ENCODE results near the gene DMC1. TPM values are rescaled to one million over a fixed set of nuclear protein-coding genes. Genes with fewer than 3 reads are reported as not detected.

The DMC1 gene
- total and polyA plus RNA-seq, 7 experiments from 2014 or later: 0.13 to 7.4 (median 0.54) TPM; not detected in 2

GRCh38 chr22:38612217-38613006 lies 42.4 kb upstream of the DMC1 start:
- Histone ChIP-seq H3K9me3 (ENCODE audit: control insufficient read depth in 2 of 3, low read length in 3 of 3) (peaks cover 0 to under 1% (median 0%) of the 10 kb centered on the region in 3 experiments), H3K27ac (ENCODE audit: low read depth, low read length) (no peak overlapping the region), H3K27me3 (ENCODE audit: control insufficient read depth in 2 of 2, insufficient read depth in 2 of 2, low read length in 2 of 2) (no peaks in the 10 kb centered on the region), H3K4me3 (ENCODE audit: low read length) (no peak overlapping the region), H3K36me3 (ENCODE audit: control insufficient read depth in 2 of 3, insufficient read depth in 3 of 3, low read length in 3 of 3) (no peaks in the 10 kb centered on the region), H3K4me1 (ENCODE audit: control insufficient read depth in 2 of 2, insufficient read depth in 2 of 2, low read length in 2 of 2) (no peaks in the 10 kb centered on the region)
- H3K4me1 Mint-ChIP-seq: peaks cover 0 to 2% (median 0%) of the 10 kb centered on the region in 7 donors
- no peak for ATAC-seq
- peaks cover 0 to 11% (median 0%) of the 10 kb centered on the region in 11 donors for H3K9me3 Mint-ChIP-seq
- intact Hi-C loops (cut with micrococcal nuclease): no loop called here
- ChIA-PET CTCF (no interaction called here), POLR2A (interaction anchor here (0.6 kb wide), 1 partner anchor 74 kb away, joined by 3 read pairs; no protein-coding TSS in a partner anchor)
- H3K27me3 Mint-ChIP-seq: peaks cover 0 to 13% (median 5%) of the 10 kb centered on the region in 5 donors
- no peak overlapping the region for H3K4me3 Mint-ChIP-seq
- no peaks in the 10 kb centered on the region for H3K36me3 Mint-ChIP-seq
- no peak for DNase-seq
- H3K27ac Mint-ChIP-seq: no peak overlapping the region

DNA sequence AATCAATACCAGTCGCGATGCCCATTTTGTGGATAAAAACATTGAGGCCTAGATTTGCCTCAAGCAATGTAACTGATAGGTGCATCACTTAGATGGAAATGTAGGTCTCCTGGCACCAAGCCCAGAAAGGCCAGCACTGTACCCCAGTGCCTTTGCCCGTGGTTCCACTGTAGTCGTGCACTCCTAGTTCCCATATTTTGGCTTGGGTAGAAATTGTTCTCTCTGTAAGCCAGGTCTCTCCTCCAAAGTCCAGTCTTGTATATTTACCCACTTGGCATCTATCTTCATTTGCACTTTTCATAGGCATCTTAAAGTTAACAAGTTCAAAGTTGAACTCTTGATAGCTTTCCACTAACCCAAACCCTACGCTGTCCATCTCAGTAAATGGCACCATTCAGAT lies 41.6 kb upstream of the DMC1 start:
- Mint-ChIP-seq H3K27ac (no peak overlapping the region), H3K4me3 (no peak overlapping the region), H3K27me3 (peaks cover 0 to 11% (median 2%) of the 10 kb centered on the region in 5 donors), H3K36me3 (no peaks in the 10 kb centered on the region), H3K4me1 (no peaks in the 10 kb centered on the region), H3K9me3 (peaks cover 0 to 7% (median 0%) of the 10 kb centered on the region in 11 donors)
- intact Hi-C loops (cut with micrococcal nuclease): no loop called here
- H3K27ac ChIP-seq (ENCODE audit: low read depth, low read length): no peak overlapping the region
- no peaks in the 10 kb centered on the region for H3K9me3 ChIP-seq (ENCODE audit: control insufficient read depth in 2 of 3, low read length in 3 of 3)
- CTCF ChIA-PET: no interaction called here
- H3K4me1 ChIP-seq (ENCODE audit: control insufficient read depth in 2 of 2, insufficient read depth in 2 of 2, low read length in 2 of 2): no peaks in the 10 kb centered on the region
- POLR2A ChIA-PET: interaction anchor here (0.6 kb wide), 1 partner anchor 74 kb away, joined by 3 read pairs; no protein-coding TSS in a partner anchor
- no peaks in the 10 kb centered on the region for H3K27me3 ChIP-seq (ENCODE audit: control insufficient read depth in 2 of 2, insufficient read depth in 2 of 2, low read length in 2 of 2)
- ATAC-seq (no peak), DNase-seq (no peak)
- no peaks in the 10 kb centered on the region for H3K36me3 ChIP-seq (ENCODE audit: control insufficient read depth in 2 of 3, insufficient read depth in 3 of 3, low read length in 3 of 3)
- H3K4me3 ChIP-seq (ENCODE audit: low read length): no peak overlapping the region

DNA sequence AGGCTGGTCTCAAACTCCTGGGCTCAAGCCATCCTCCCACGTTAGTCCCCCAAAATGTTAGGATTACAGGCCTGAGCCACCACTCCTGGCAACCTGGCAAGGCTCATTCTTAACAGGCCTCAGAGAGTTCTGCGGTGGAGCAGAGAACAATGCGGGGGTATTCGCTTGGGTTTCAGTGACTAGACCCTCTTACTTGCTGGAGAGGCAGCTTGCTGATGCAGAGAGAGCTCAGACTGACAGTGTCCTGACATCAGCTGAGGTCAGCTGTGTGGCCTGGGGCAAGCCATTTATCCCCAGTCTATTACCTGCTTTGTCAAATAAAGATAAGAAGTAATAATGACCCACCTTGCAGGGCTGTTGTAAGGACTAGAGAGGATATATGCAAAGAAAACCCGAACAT lies 40.3 kb upstream of the DMC1 start:
- Mint-ChIP-seq H3K27ac (no peak overlapping the region), H3K27me3 (peaks cover 0 to 11% (median 0%) of the 10 kb centered on the region in 5 donors), H3K4me3 (no peak overlapping the region), H3K9me3 (no peaks in the 10 kb centered on the region), H3K4me1 (no peaks in the 10 kb centered on the region), H3K36me3 (no peaks in the 10 kb centered on the region)
- Histone ChIP-seq H3K36me3 (ENCODE audit: control insufficient read depth in 2 of 3, insufficient read depth in 3 of 3, low read length in 3 of 3) (no peaks in the 10 kb centered on the region), H3K27me3 (ENCODE audit: control insufficient read depth in 2 of 2, insufficient read depth in 2 of 2, low read length in 2 of 2) (peaks cover 0 to 3% of the 10 kb centered on the region in 2 donors), H3K9me3 (ENCODE audit: control insufficient read depth in 2 of 3, low read length in 3 of 3) (no peaks in the 10 kb centered on the region), H3K4me1 (ENCODE audit: control insufficient read depth in 2 of 2, insufficient read depth in 2 of 2, low read length in 2 of 2) (no peaks in the 10 kb centered on the region), H3K27ac (ENCODE audit: low read depth, low read length) (no peak overlapping the region), H3K4me3 (ENCODE audit: low read length) (no peak overlapping the region)
- no peak for DNase-seq
- CTCF ChIA-PET: no interaction called here
- POLR2A ChIA-PET: no interaction called here
- ATAC-seq: no peak
- intact Hi-C loops (cut with micrococcal nuclease): no loop called here

- Histone ChIP-seq H3K27ac (ENCODE audit: low read depth, low read length) (no peak overlapping the region), H3K9me3 (ENCODE audit: control insufficient read depth in 2 of 3, low read length in 3 of 3) (no peaks in the 10 kb centered on the region), H3K4me3 (ENCODE audit: low read length) (no peak overlapping the region), H3K27me3 (ENCODE audit: control insufficient read depth in 2 of 2, insufficient read depth in 2 of 2, low read length in 2 of 2) (peaks cover 0 to 3% of the 10 kb centered on the region in 2 donors), H3K4me1 (ENCODE audit: control insufficient read depth in 2 of 2, insufficient read depth in 2 of 2, low read length in 2 of 2) (no peaks in the 10 kb centered on the region), H3K36me3 (ENCODE audit: control insufficient read depth in 2 of 3, insufficient read depth in 3 of 3, low read length in 3 of 3) (no peaks in the 10 kb centered on the region)
- no peak for DNase-seq
- no peaks in the 10 kb centered on the region for H3K36me3 Mint-ChIP-seq
- no peak for ATAC-seq
- no peaks in the 10 kb centered on the region for H3K9me3 Mint-ChIP-seq
- peaks cover 0 to 8% (median 0%) of the 10 kb centered on the region in 5 donors for H3K27me3 Mint-ChIP-seq
- ChIA-PET CTCF (no interaction called here), POLR2A (no interaction called here)
- no peaks in the 10 kb centered on the region for H3K4me1 Mint-ChIP-seq
- no peak overlapping the region for H3K4me3 Mint-ChIP-seq
- peak overlapping the region in 1 of 9 donors; percentile 51 for H3K27ac Mint-ChIP-seq
- intact Hi-C loops (cut with micrococcal nuclease): no loop called here
Measured at GRCh38 chr22:38608992-38609750, 39.2 kb upstream of the DMC1 start.

DNA sequence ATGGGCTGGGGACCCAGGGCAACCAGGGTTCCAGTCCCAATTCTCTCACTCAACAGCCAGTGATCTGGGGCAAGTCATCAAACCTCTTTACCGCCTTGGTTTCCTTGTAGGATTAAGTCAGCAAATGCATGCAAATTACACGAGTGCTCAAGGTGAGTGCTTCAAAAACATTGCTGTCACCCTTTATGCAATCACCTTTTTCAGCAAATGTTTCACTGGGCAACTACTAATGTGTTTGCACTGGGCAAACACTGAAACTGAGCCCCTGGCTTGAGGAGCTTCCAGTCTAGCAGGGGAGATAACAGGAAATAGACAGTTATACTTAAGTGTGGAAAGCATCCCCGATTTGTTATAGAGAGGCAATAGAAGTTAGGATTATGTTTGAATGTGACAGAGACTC lies 37.7 kb upstream of the DMC1 start:
- no peaks in the 10 kb centered on the region for H3K9me3 Mint-ChIP-seq
- ChIA-PET CTCF (no interaction called here), POLR2A (no interaction called here)
- H3K27ac Mint-ChIP-seq: no peak overlapping the region
- H3K27me3 ChIP-seq (ENCODE audit: control insufficient read depth in 2 of 2, insufficient read depth in 2 of 2, low read length in 2 of 2): peaks cover 0 to 3% of the 10 kb centered on the region in 2 donors
- ATAC-seq (no peak), DNase-seq (no peak)
- no peak overlapping the region for H3K4me3 ChIP-seq (ENCODE audit: low read length)
- H3K4me1 Mint-ChIP-seq: no peaks in the 10 kb centered on the region
- no peaks in the 10 kb centered on the region for H3K36me3 ChIP-seq (ENCODE audit: control insufficient read depth in 2 of 3, insufficient read depth in 3 of 3, low read length in 3 of 3)
- H3K36me3 Mint-ChIP-seq: no peaks in the 10 kb centered on the region
- no peaks in the 10 kb centered on the region for H3K9me3 ChIP-seq (ENCODE audit: control insufficient read depth in 2 of 3, low read length in 3 of 3)
- no peak overlapping the region for H3K4me3 Mint-ChIP-seq
- no peaks in the 10 kb centered on the region for H3K4me1 ChIP-seq (ENCODE audit: control insufficient read depth in 2 of 2, insufficient read depth in 2 of 2, low read length in 2 of 2)
- H3K27me3 Mint-ChIP-seq: peaks cover 0 to 8% (median 0%) of the 10 kb centered on the region in 5 donors
- intact Hi-C loops (cut with micrococcal nuclease): no loop called here
- H3K27ac ChIP-seq (ENCODE audit: low read depth, low read length): no peak overlapping the region

DNA sequence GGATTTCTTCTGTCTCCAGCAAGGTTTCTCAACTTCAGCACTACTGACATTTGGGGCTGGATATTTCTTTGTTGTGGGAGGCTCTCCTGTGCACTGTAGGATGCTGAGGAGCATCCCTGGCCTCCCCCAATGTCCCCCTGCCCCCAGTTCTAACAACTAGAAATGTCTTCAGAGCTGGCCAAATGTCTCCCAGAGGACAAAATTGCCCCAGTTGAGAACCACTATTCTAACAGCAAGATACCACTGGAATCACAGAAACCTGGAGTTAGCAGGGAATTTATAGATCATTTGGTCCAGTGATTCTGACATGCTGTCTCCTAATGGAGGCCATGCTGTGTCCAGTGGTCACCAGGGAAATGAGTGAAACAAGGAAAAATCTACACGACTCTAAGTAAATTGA lies 32.2 kb upstream of the DMC1 start:
- Mint-ChIP-seq H3K36me3 (no peaks in the 10 kb centered on the region), H3K4me3 (no peak overlapping the region), H3K27ac (no peak overlapping the region), H3K9me3 (no peaks in the 10 kb centered on the region), H3K27me3 (peaks cover 0 to 15% (median 0%) of the 10 kb centered on the region in 5 donors), H3K4me1 (peaks cover 0 to 1% (median 0%) of the 10 kb centered on the region in 7 donors)
- H3K27me3 ChIP-seq (ENCODE audit: control insufficient read depth in 2 of 2, insufficient read depth in 2 of 2, low read length in 2 of 2): peaks cover 0 to 3% of the 10 kb centered on the region in 2 donors
- CTCF ChIA-PET: interaction anchor here (0.6 kb wide), 1 partner anchor 51 kb away, joined by 7 read pairs; no protein-coding TSS in a partner anchor
- intact Hi-C loops (cut with micrococcal nuclease): no loop called here
- H3K4me3 ChIP-seq (ENCODE audit: low read length): no peak overlapping the region
- POLR2A ChIA-PET: no interaction called here
- no peaks in the 10 kb centered on the region for H3K9me3 ChIP-seq (ENCODE audit: control insufficient read depth in 2 of 3, low read length in 3 of 3)
- no peak for DNase-seq
- H3K27ac ChIP-seq (ENCODE audit: low read depth, low read length): no peak overlapping the region
- ATAC-seq: no peak
- no peaks in the 10 kb centered on the region for H3K36me3 ChIP-seq (ENCODE audit: control insufficient read depth in 2 of 3, insufficient read depth in 3 of 3, low read length in 3 of 3)
- no peaks in the 10 kb centered on the region for H3K4me1 ChIP-seq (ENCODE audit: control insufficient read depth in 2 of 2, insufficient read depth in 2 of 2, low read length in 2 of 2)
